SK-N-SH (cell line): ENCODE measurements around the gene TECRL.

Experiments
- CHD2 ChIP-seq: fragments of 150-350 bp; IDR thresholded peaks from 2 replicates; pipeline ENCODE4 v1.6.1; 2018; ENCODE audit warnings: low read length; ENCODE audit not compliant: partially characterized antibody
- EP300 ChIP-seq, 2 experiments: IDR thresholded peaks; 2 replicates each; pipeline versions ENCODE4 v1.4.0 to v1.6.1; 2012; ENCODE audit warnings: borderline replicate concordance in 1 of 2, low read depth in 1 of 2, low read length in 1 of 2
- EZH2phosphoT487 ChIP-seq: fragments of 200-600 bp; sonication (generic); IDR thresholded peaks from 2 replicates; pipeline ENCODE4 v1.6.1; 2017; ENCODE audit warnings: low read depth, mixed run types, mild to moderate bottlenecking, antibody characterized with exemption, moderate library complexity, borderline replicate concordance
- RAD21 ChIP-seq: IDR thresholded peaks from 2 replicates; pipeline ENCODE4 v1.6.1; 2012; ENCODE audit warnings: mild to moderate bottlenecking, low read length

- no peak for TF ChIP-seq CHD2
- TF ChIP-seq EP300 (IDR thresholded peaks at IDR 0.05; ENCODE audit: borderline replicate concordance in 1 of 2, low read depth in 1 of 2, low read length in 1 of 2), result no peak
- no peak for TF ChIP-seq RAD21
- no peak for TF ChIP-seq EZH2phosphoT487
Measured at GRCh38 chr4:64399313-64400109, 9.7 kb downstream of the TECRL start.
